Epithelial cell of proximal tubule (primary cell): Measurements from ENCODE around the gene MAD1L1. TPM values are rescaled to one million over a fixed set of nuclear protein-coding genes. Genes with fewer than 3 reads are reported as not detected.

Experiments
- DNase-seq: peaks from one replicate; pipeline ENCODE4 v3.0.0-alpha.2; 2011; ENCODE audit warnings: low read depth
- H3K4me3 ChIP-seq: 2 replicates; pipeline ENCODE4 v1.5.1; 2011; ENCODE audit warnings: low read depth, mild to moderate bottlenecking, low read length
- total RNA-seq: library from RNA; depleted of rRNA; stranded (reverse); fragments of >200 nt; gene quantifications from 2 replicates; pipeline ENCODE4 v1.2.3, GENCODE V29; 2015
- TF ChIP-seq, protein P1 (sequence below): conservative IDR thresholded peaks from 2 replicates; pipeline ENCODE4 v1.5.1; 2012; ENCODE audit warnings: low read depth, mild to moderate bottlenecking, low read length

MAD1L1 gene
- total RNA-seq, 1 donor from 2014 or later = 83.4 TPM

DNA sequence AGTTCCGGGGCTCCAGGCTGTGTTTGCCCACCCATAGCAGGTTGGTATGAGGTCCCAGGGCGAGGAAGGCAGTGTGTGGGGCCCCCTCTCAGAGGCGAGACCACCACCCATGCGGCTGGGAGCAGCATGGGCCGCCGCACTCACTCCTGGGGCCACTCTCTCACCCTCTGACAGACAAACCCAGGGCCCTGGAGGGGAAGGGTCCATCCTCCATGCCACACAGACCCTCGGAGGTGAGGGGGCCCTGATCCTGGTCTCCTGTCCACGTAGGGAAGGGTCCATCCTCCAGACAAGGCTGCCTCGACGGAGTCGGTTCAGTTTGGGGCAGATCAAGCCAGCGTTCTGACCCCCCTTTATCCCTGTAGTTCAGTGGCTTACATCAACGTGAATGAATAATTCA is 331.9 kb downstream of the MAD1L1 start:
- TF ChIP-seq, protein P1, sequence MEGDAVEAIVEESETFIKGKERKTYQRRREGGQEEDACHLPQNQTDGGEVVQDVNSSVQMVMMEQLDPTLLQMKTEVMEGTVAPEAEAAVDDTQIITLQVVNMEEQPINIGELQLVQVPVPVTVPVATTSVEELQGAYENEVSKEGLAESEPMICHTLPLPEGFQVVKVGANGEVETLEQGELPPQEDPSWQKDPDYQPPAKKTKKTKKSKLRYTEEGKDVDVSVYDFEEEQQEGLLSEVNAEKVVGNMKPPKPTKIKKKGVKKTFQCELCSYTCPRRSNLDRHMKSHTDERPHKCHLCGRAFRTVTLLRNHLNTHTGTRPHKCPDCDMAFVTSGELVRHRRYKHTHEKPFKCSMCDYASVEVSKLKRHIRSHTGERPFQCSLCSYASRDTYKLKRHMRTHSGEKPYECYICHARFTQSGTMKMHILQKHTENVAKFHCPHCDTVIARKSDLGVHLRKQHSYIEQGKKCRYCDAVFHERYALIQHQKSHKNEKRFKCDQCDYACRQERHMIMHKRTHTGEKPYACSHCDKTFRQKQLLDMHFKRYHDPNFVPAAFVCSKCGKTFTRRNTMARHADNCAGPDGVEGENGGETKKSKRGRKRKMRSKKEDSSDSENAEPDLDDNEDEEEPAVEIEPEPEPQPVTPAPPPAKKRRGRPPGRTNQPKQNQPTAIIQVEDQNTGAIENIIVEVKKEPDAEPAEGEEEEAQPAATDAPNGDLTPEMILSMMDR = no peak
- H3K4me3 ChIP-seq = no peak overlapping the region
- DNase-seq = no peak

DNA sequence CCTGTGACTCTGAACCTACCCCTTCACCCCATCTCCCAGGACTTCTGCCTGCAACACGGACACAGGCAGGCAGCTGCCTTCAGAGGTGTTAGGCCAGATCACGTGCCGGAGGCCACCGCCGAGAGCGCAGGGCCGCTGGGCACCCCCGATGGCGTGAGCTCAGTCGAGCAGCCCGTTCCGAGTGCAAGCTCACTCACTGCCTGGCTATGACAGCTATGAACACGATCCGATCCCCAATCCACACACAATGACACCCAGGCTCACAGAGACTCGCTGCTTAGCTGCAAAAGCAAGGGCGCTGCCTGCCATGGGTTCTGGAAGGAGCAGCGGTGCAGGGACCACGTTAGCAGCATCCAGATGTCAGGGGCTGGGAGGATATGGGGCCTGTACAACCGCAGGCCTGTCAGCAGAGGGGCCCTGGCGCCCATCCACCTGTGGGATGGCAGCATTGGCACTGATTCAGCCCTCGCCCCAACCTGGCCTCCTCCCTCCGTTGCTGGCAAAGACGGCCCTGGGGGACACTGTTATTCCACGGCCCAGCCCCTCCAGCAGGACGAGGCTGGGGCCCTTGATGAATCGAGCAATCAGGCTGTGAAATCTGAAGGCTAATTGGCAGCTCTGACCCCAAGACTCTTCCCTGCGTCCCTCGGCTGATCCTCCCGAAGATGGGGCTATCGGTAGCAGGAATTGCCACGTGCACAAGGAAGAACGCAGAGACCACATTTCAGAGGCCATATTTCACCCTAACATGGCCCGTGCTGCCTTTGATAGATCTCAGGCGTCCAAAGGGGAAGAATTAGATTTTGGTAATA is 332.6 kb downstream of the MAD1L1 start:
- TF ChIP-seq, protein P1 = no peak
- no peak for DNase-seq
- no peak overlapping the region for H3K4me3 ChIP-seq

DNA sequence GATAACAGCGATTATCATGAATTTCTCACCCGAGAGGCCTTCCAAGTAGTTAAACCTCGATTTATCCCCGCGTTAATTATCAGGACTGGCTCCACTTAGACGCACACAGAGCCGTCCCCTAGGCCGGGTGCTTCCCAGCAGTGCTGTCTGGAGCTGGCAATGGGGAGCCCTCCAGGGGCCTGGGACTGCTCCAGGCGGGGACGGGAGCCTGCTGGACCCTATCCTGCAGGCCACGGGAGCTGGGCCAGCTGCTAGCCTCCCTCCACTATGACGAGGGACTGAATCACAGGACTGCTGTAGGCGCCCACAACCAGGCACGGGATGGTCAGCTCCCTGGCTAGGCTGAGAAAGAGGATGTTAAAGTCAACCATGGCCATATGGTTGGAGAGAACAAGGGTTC is 333.5 kb downstream of the MAD1L1 start:
- TF ChIP-seq, protein P1 = no peak
- no peak for DNase-seq
- no peak overlapping the region for H3K4me3 ChIP-seq

DNA sequence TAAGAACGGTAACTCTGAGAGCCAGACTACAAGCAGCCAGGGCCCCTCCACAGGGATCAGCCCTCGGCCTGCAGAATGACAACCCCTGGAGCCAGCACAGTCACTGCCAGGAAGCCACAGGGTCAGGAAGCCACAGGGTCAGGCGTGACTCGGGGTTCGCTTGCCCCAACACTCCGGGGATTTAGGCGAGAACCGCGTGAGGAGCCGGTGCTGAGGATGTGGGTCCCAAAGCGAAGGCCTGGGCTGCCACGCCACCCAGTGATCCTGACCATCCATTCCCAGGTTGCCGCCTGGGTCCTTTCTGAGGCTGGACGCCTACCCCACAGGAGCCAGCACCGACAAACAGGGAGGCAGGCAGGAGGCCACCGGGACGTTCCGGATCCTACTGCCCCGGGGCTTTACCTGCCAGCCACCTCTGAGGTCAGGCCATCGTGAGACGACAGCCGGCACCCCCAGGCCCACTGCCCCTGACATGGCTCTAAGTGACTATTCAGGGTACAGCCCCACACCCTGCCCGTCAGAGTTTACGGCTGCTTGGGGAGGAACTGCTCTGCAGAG is 334.0 kb downstream of the MAD1L1 start:
- TF ChIP-seq, protein P1 = no peak
- DNase-seq = no peak
- H3K4me3 ChIP-seq = no peak overlapping the region

DNA sequence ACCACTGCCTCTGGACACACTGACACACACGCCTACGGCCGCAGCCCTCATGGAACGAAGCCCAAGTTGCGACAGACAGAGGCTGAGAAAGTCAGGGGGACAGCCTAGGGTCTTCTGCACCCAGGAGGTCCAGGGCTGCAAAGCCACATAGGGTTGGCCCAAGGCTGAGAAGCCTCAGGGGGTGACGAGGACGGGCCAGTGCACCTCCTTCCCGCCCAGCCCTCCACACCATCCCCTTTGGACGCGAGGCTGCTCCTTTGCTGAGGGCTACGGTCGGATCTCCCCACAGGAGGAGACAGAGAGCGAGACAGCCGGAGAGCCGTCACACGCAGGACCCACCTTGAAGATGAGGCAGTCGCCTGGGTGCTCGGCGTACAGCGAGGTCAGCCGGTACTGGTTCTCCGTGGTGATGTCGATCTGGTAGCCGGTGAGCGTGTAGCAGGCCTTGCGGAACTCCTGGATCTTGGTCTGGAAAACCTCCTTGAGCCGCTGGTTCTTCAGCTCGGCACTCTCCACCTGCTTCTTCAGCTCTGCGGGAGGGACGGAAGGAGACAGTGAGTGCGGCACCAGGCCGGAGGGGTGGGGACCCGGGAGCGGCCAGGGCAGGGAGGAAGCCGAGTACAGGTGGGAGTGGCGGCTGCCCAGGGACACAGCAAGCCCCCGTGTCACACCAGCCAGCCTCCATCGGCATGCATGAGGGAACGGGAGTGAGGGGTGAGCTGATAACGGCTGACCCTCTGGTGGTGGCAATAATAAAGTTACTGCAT is 334.7 kb downstream of the MAD1L1 start:
- DNase-seq = no peak
- TF ChIP-seq, protein P1 = no peak
- no peak overlapping the region for H3K4me3 ChIP-seq

DNA sequence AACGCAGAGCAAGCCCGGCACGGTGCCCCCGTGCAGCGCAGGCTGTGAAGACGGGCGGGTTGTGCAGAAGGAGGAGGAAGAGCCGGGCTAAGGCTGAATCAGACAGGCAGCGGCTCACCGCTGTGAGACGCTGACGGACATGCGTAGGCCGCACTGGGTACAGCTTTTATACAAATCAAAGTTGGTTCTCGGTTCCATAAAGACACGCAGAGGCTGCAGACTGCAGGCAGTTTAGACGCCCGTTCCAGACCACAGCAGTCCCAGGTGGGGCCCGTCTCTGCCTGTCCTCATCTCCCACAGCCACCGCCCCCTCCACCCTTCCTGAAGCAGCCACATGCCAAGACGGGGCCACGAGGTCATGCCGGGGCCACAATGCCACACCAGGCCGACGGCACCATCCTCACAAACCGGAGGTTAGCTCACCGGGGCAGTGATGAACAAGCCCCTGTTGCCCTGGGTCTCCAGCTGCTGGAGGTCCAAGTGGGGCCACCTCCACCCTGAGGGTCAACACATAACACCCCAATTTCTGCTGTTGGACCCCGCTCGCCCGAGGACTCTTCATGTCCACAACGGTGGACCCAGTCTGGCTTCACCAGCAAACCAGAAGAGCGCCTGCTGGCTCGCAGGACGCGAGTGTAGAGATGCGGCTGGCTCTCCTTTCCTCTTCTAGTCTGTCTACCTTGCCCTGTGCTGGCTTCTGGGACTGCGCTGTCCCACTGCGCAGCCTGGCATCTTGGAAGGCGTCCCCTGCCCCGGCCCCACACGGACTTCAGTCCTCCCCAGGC is 335.5 kb downstream of the MAD1L1 start:
- TF ChIP-seq, protein P1 = no peak
- no peak for DNase-seq

More for the DNA sequence above, 335.5 kb downstream of the MAD1L1 start:
- no peak overlapping the region for H3K4me3 ChIP-seq
